HG03025 (cell line): ENCODE measurements around the gene LY6G6F.

Experiments
- ATAC-seq: cut with Tn5 transposase; IDR thresholded peaks from one replicate; pipeline ENCODE4 v1.9.1; 2021; ENCODE audit warnings: mild to moderate bottlenecking, moderate library complexity; ENCODE audit not compliant: unreplicated experiment, low FRiP score

Gene LY6G6F

DNA sequence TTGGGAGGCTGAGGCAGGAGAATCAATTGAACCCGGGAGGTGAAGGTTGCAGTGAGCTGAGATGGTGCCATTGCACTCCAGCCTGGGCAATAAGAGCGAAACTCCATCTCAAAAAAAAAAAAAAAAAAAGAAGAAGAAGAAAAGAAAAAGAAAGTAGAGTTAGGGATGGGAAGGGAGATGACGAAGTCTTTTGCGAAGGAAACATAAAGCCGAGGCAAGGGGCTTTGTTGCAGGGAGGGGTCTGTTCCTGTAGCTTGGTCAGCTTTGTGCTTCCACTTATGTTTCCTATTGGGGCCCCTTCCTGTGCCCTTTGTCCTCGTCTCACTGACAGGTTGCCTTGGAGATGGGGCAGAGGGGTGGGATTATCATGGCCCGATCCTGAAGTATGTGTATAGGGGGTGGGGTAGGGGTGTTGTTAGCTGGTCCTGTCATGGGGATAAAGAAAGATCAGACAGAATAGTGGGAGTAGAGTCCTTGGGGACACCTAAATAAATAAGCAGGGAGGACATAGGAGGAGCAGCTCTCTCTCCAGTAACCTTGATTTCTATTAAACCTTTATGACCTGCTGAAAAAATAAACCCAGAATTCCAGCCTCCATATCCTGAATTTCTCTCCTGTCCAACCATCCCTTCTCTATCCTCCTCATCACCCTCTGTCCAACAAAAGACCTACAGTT, 30.8 kb downstream of the LY6G6F start:
- no peak for ATAC-seq

DNA sequence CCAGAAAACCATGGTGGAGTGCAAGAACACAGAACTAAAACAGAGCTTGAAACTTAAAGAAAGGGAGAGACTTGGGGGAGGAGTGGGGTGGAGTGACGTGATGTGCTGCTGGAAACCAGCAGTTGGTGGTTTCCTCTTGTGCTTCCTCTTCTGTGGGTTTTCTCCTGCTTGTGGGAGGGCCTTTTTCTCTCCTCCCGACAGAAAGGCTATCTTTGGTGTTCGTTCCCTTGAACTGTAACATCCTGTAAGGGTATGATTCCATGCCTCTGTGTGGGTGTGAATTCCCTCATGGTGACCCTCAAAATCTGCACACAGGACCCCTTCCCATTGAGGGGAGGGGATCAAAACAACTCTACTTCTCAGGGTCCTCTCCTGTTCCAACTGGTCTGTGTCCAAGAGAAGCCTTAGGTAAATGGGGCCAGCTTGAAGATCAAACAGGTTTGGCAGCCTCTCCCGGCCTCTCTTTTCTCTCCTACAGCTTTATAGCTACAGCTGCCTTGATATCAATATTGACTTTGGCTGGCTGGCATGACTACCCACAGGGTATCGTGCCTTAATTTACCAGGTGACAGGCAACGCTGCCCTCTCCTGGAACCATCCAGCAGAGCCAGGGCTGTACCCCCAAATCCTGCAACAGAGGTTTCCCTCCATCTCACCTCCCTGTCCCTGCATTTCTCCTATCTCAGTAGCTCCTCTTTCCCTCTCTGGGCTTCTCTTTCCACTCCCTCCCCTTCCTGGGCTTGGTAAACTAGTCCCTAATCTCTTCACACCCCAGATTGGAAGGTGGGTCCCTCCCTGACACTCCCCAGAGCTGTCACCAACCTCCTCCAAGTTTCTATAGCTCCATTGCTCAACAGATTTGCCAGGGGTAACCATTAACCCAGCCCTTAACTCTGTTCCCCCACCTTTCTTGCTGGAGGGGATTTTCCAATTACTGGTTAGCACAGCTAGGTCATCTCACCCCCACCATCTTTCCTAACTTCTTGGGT, 31.6 kb downstream of the LY6G6F start:
- ATAC-seq = no peak

DNA sequence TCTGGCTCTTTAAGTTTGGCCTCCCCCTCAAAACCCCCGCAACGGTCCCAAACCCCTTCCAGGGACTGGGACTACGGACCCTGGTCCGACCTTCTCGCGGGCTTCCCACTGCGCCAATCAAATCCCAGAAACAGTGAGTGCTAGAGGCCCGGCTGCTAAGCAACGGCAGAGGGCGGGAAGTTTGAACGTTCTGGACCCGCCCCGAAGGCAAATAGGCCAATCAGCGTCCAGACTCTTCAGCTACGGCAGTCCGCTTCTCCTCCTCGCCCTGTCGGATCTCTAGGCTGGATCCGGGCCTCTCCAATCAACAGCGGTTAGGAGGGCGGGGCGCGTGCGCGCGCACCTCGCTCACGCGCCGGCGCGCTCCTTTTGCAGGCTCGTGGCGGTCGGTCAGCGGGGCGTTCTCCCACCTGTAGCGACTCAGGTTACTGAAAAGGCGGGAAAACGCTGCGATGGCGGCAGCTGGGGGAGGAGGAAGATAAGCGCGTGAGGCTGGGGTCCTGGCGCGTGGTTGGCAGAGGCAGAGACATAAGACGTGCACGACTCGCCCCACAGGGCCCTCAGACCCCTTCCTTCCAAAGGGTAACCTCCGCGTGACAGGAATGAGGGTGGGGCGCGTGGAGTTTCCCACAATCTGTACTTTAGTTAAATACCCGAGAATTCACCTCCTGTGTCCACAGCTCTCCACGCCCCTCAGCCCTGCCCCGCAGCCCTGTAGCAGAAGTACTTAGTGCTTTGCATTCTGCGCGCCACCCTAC, 33.2 kb downstream of the LY6G6F start, which contains the start of gene MSH5:
MSH5 (plus strand) TSS at position 367 of the 758 bp plus-strand sequence. CDS start 462 bp downstream, outside the sequence.
- peak; percentile 78 for ATAC-seq

DNA sequence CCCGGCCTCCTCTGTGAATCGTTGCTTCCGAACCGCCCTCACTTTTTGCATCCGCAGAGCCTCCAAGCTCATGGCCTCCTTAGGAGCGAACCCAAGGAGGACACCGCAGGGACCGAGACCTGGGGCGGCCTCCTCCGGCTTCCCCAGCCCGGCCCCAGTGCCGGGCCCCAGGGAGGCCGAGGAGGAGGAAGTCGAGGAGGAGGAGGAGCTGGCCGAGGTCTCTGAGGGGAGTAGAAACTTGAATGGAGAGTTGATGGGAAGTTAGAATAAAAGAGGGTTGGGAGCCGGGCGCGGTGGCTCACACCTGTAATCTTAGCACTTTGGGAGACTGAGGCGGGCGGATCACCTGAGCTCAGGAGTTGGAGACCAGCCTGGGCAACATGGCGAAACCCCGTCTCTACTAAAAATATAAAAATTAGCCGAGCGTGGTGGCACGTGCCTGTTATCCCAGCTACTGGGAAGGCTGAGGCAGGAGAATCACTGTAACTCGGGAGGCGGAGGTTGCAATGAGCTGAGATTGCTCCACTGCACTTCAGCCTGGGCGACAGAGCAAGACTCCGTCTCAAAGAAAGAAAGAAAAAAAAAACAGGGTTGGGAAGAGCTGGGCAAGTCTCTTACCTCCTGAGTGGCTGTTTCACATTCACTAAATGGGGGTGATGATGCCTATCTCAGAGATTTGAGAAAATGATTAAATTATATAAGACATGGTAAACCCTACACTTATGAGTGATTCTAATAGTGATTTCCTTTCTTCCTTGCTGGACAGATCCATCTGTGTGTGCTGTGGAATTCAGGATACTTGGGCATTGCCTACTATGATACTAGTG, 33.9 kb downstream of the LY6G6F start:
- ATAC-seq = no peak

DNA sequence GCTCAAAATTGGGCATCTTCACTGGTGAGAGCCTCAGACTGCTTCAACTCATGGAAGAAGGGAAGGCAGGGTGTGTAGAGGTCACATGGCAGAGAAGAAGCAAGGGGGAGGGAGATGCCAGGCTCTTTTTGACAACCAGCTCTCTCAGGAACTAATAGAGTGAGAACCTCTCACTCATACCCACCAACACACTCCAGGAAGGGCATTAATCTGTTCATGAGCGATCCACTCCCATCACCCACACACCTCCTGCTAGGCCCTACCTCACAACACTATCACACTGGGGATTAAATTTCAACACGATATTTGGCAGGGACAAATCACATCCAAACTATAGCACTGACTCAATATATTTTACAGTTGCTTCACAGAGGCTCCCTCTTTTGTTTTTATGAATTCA, 35.1 kb downstream of the LY6G6F start:
- ATAC-seq = no peak

DNA sequence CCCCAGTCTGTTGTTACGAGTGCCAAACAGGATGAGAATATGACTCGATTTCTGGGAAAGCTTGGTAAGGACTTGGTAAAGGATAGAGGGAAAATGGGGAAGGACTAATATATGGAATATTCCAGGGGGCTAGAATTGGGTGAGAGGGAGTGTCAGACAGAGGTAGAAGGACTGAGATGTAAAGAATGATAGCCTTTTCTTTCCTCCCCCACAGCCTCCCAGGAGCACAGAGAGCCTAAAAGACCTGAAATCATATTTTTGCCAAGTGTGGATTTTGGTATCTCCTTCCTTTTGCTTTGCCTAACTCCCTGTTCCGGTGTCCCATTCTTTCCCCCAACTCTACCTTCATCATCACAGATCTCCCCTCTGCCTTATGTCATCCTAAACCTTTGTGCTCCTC, 36.2 kb downstream of the LY6G6F start:
- ATAC-seq = no peak

DNA sequence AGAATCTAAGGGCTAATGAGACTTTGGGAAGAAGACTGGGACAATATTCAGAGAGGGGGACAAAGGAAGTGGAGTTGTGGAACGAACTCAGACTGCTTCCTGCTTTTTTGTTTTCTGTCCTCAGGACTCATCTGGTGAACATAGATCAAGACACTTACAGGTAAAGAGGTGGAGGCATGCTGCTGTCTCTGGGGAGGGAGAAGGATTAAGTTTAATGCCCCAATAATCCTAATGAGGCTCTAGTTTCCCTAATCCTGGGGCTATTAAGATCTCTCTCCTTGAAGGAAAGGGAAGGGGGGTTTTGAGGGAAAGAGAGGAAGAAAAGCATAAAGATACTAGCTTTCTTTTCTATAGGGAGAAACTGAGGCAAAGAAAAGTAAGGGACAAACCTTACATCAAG, 37.8 kb downstream of the LY6G6F start:
- ATAC-seq = no peak

GRCh38 chr6:31749301-31750036, 42.8 kb downstream of the LY6G6F start:
- no peak for ATAC-seq

DNA sequence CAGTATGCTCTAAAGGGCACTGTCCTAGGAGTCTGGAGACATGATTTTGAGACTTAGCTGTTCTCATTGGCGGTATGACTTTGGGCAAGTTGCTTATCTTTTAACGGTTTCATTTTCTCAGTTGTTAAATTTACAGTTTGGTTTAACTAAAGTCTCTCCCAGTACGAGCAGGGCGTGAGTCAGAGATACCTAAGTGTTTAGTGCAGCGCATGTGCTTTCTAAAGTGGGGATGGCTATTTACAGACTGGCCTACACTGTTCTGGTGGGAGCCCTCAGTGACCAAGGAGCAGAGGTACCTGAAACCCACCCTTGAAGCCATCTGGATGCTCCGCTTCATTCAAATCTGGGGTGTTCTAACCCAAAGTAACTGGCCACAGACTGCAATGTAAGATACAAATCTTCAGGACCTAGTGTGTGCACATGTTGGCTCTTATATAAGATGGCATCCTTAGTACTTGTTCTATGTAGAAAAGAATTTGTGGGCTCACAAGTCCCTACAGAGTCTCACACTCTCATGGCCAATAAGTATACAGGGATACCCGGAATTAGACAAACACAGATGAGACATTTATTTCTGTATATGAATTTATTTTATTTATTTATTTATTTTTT, 43.9 kb downstream of the LY6G6F start:
- no peak for ATAC-seq

DNA sequence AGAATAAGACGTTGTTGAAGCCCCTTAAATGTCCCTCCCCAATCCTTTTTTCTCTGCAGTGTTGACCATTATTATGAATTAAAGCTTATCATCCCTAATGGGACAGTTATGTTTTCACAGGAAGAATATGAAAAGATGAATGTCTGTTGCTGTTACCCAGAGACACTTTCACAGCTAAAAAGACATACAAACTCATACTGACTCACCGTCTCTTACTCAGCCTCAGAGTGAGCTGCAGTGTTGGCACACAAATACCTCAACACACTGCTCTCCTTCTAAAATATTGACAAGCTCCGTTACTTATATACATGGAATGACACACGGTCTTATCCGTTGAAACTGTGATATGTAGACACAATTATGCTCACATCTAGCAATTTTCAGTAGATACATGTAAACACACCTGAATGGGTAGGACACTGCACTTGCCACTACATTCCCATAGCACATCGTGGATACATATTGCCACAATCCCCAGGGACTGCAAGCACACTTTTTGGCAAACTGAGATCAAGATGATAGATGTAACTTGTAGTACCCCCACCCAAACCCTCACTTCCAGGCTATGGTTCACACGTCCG, 46.2 kb downstream of the LY6G6F start:
- ATAC-seq = no peak

GRCh38 chr6:31758281-31758680, 51.6 kb downstream of the LY6G6F start:
- ATAC-seq = no peak
